Body of pancreas (tissue), 4 donors: Measurements from ENCODE around the gene MLLT10. TPM values are rescaled to one million over a fixed set of nuclear protein-coding genes. Genes with fewer than 3 reads are reported as not detected.

Source experiments
- ATAC-seq: fragments of 150-250 bp; one replicate; pipeline ENCODE4 v1.9.1; 2016
- DNase-seq, 4 donors: peaks; one replicate each; pipeline ENCODE4 v3.0.0-alpha.2; 2019
- H3K27ac ChIP-seq, 4 donors: fragments of 200-600 bp; sonication (generic); 1 replicate in 3 of 4; 2 replicates in 1 of 4; pipeline versions ENCODE4 v1.5.1 to v1.6.1; 2016 to 2019; ENCODE audit warnings: mild to moderate bottlenecking in 1 of 4, mixed read lengths in 1 of 4, moderate library complexity in 1 of 4
- H3K27me3 ChIP-seq, 2 donors: fragments of 200-600 bp; sonication (generic); one replicate each; pipeline ENCODE4 v1.6.0; 2016; ENCODE audit warnings: mild to moderate bottlenecking in 1 of 2
- H3K36me3 ChIP-seq, 2 donors: fragments of 200-600 bp; sonication (generic); replicated peaks in 1 of 2; 2 replicates each; pipeline ENCODE4 v1.5.1; 2016; ENCODE audit warnings: low read depth in 2 of 2; ENCODE audit not compliant: insufficient read depth in 1 of 2
- H3K4me1 ChIP-seq: fragments of 200-600 bp; sonication (generic); one replicate; pipeline ENCODE4 v1.6.0; 2016
- H3K4me3 ChIP-seq, 2 donors: fragments of 200-600 bp; sonication (generic); 1 replicate in 1 of 2; 2 replicates in 1 of 2; pipeline ENCODE4 v1.5.1; 2016 to 2019
- H3K9me3 ChIP-seq, 3 donors: fragments of 200-600 bp; sonication (generic); 1 replicate in 2 of 3; 2 replicates in 1 of 3; pipeline ENCODE4 v1.5.1; 2016
- CTCF ChIP-seq, 7 experiments: fragments of 450-650 bp in 4 of 7; fragments of 200-600 bp in 3 of 7; sonication (generic) in 3 of 7; IDR thresholded peaks; one replicate each; pipeline ENCODE4 v1.5.1; 2016 to 2019; ENCODE audit warnings: antibody characterized with exemption in 7 of 7
- POLR2A ChIP-seq, 3 donors: fragments of 450-650 bp; IDR thresholded peaks; one replicate each; pipeline ENCODE4 v1.6.1; 2016; ENCODE audit warnings: antibody characterized with exemption in 3 of 3, mild to moderate bottlenecking in 2 of 3
- WGBS, 2 donors: methylation state at CpG; one replicate each; pipeline ENCODE4 v1.1.5; 2017; 5-methylcytosine and 5-hydroxymethylcytosine counted together
- intact Hi-C: fragments of 100-400 bp; cut with DNase I; formaldehyde crosslinking; loops from one replicate; pipeline ENCODE4 v1.15.1; 2023
- total RNA-seq, 2 donors: library from RNA; depleted of rRNA; stranded (reverse); fragments of >200 nt; gene quantifications; one replicate each; pipeline ENCODE4 v1.1.0, GENCODE V29; 2016

Gene MLLT10
- total RNA-seq, 2 donors from 2014 or later: 23.7 to 30.1 TPM

DNA sequence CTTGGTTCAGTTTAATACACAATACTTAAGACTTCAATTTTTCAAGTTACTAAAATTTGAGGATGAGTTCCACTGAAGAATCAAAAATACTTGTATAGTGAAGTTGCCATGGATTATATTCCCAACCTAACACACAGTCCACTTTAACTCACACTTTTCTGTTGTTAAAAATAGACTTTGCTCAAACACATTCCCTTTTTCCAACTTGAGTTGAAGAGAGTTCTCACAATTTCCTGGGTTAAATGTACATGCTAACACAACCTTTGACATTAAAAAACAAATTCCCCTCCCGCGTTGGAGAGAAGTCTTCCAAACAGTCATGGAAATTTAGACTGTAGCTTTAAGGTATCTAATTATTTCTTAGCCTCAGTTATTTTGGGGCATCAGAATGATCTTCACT, 35.7 kb upstream of the MLLT10 start:
- H3K36me3 ChIP-seq: no peaks in the 10 kb centered on the region
- no peak overlapping the region for H3K27ac ChIP-seq
- no peaks in the 10 kb centered on the region for H3K9me3 ChIP-seq
- no peaks in the 10 kb centered on the region for H3K27me3 ChIP-seq
- peaks cover 30% of the 10 kb centered on the region for H3K4me1 ChIP-seq
- H3K4me3 ChIP-seq: no peak overlapping the region
- DNase-seq (no peak), ATAC-seq (no peak)
- 89 to 93% methylated on average over 2 of the region's 2 CpGs for WGBS, 2 donors
- intact Hi-C loops: no loop called here
- TF ChIP-seq POLR2A (IDR thresholded peaks at IDR 0.05) (no peak), CTCF (IDR thresholded peaks at IDR 0.05) (no peak)

GRCh38 chr10:21498986-21499385, 35.0 kb upstream of the MLLT10 start:
- H3K27ac ChIP-seq: no peak overlapping the region
- WGBS, 2 donors: 94% methylated on average over 8 of the region's 8 CpGs
- DNase-seq (no peak), ATAC-seq (no peak)
- H3K27me3 ChIP-seq: no peaks in the 10 kb centered on the region
- H3K9me3 ChIP-seq: no peaks in the 10 kb centered on the region
- H3K36me3 ChIP-seq: no peaks in the 10 kb centered on the region
- no peak overlapping the region for H3K4me3 ChIP-seq
- H3K4me1 ChIP-seq: peaks cover 30% of the 10 kb centered on the region
- intact Hi-C loops: no loop called here
- TF ChIP-seq CTCF (IDR thresholded peaks at IDR 0.05): no peak
- no peak for TF ChIP-seq POLR2A (IDR thresholded peaks at IDR 0.05)

DNA sequence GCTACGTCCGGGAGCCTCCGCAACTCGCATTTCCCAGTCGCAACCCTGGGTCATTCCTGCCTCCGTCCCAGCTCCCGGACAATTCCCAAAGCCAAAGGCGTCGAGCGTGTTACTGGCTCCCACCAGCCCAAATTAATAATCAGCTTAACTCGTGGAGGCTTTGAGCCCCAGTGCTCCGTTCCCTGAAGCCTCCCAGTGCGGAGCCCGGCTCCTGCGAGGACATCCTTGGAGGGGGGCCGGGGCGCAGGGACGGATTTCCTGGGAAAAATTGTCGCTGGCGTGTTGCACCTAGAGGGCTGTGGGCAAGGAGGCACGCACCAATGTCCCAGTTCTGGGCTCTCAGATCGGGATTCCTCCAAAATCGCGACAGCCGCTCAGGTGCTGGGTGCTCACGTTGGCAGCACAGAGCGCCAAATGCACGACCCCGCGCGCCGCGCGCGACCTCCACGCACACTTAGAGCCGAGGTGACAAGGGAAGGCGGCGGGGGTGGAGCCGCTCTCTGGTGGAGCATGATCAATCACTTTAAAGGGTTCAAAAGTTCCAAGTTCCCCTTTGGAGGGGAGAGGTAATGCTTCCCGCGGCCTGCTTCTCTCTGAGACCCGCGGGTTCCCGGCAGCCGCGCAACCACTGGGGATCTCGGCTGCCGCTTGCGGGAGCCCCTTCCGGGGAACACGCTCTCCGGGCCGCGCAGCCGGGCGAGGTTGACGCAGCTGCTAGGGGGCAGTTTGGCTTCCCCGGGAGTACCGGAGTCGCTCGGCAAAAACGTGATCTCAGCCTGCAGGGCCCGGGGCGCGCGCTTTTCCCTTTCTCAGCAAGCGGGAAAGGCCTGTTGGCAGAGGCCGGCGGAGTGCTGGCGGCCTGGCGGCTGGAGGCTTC, 34.1 kb upstream of the MLLT10 start:
- Histone ChIP-seq H3K4me3 (no peak overlapping the region), H3K4me1 (peaks cover 20% of the 10 kb centered on the region), H3K27me3 (no peaks in the 10 kb centered on the region), H3K9me3 (no peaks in the 10 kb centered on the region), H3K36me3 (no peaks in the 10 kb centered on the region), H3K27ac (no peak overlapping the region)
- TF ChIP-seq CTCF (IDR thresholded peaks at IDR 0.05): no peak
- TF ChIP-seq POLR2A (IDR thresholded peaks at IDR 0.05): no peak
- 58 to 90% methylated on average over 36 to 72 of the region's 72 CpGs for WGBS, 2 donors
- no peak for ATAC-seq
- DNase-seq: no peak
- intact Hi-C loops: no loop called here

GRCh38 chr10:21500578-21500910, 33.5 kb upstream of the MLLT10 start:
- Histone ChIP-seq H3K9me3 (no peaks in the 10 kb centered on the region), H3K27me3 (no peaks in the 10 kb centered on the region), H3K27ac (no peak overlapping the region), H3K4me3 (no peak overlapping the region), H3K4me1 (peaks cover 14% of the 10 kb centered on the region), H3K36me3 (no peaks in the 10 kb centered on the region)
- 75 to 90% methylated on average over 11 to 14 of the region's 14 CpGs for WGBS, 2 donors
- ATAC-seq: no peak
- no peak for DNase-seq
- intact Hi-C loops: no loop called here
- TF ChIP-seq POLR2A (IDR thresholded peaks at IDR 0.05) (no peak), CTCF (IDR thresholded peaks at IDR 0.05) (no peak)

GRCh38 chr10:21501091-21501490, 32.9 kb upstream of the MLLT10 start:
- TF ChIP-seq CTCF (IDR thresholded peaks at IDR 0.05) (no peak), POLR2A (IDR thresholded peaks at IDR 0.05) (no peak)
- Histone ChIP-seq H3K4me3 (no peak overlapping the region), H3K9me3 (no peaks in the 10 kb centered on the region), H3K27me3 (no peaks in the 10 kb centered on the region), H3K4me1 (peaks cover 13% of the 10 kb centered on the region), H3K27ac (no peak overlapping the region), H3K36me3 (no peaks in the 10 kb centered on the region)
- ATAC-seq (no peak), DNase-seq (no peak)
- 91 to 97% methylated on average over 4 to 5 of the region's 5 CpGs for WGBS, 2 donors
- intact Hi-C loops: no loop called here
